Activated T-helper 1 cell treated with Interleukin-2 at 50 U/mL for 16 hours (primary cell): ENCODE data around the gene IGSF21.

Experiments
- DNase-seq: peaks from one replicate; pipeline ENCODE4 v3.0.0-alpha.2; 2020; ENCODE audit warnings: low read depth

Gene IGSF21

GRCh38 chr1:18262726-18263125, 155.1 kb downstream of the IGSF21 start:
- no peak for DNase-seq

GRCh38 chr1:18263547-18264120, 156.0 kb downstream of the IGSF21 start:
- DNase-seq: no peak

GRCh38 chr1:18264450-18265039, 156.9 kb downstream of the IGSF21 start:
- DNase-seq: no peak

- DNase-seq: no peak
Measured at GRCh38 chr1:18265641-18266040, 158.0 kb downstream of the IGSF21 start.

GRCh38 chr1:18266391-18266790, 158.8 kb downstream of the IGSF21 start:
- no peak for DNase-seq

GRCh38 chr1:18271336-18271735, 163.7 kb downstream of the IGSF21 start:
- no peak for DNase-seq

GRCh38 chr1:18278946-18279345, 171.3 kb downstream of the IGSF21 start:
- no peak for DNase-seq

GRCh38 chr1:18279351-18280074, 171.9 kb downstream of the IGSF21 start:
- no peak for DNase-seq

GRCh38 chr1:18280956-18281355, 173.4 kb downstream of the IGSF21 start:
- DNase-seq: no peak

GRCh38 chr1:18282851-18283600, 175.4 kb downstream of the IGSF21 start:
- DNase-seq: no peak

- no peak for DNase-seq
Measured at GRCh38 chr1:18283601-18284385, 176.2 kb downstream of the IGSF21 start.

GRCh38 chr1:18284805-18285537, 177.4 kb downstream of the IGSF21 start:
- no peak for DNase-seq

GRCh38 chr1:18285538-18285924, 177.9 kb downstream of the IGSF21 start:
- DNase-seq: no peak

GRCh38 chr1:18288722-18289121, 181.1 kb downstream of the IGSF21 start:
- no peak for DNase-seq

- no peak for DNase-seq
Measured at GRCh38 chr1:18289597-18289996, 182.0 kb downstream of the IGSF21 start.

GRCh38 chr1:18290740-18291412, 183.3 kb downstream of the IGSF21 start:
- DNase-seq: no peak

GRCh38 chr1:18292531-18292930, 184.9 kb downstream of the IGSF21 start:
- DNase-seq: no peak

GRCh38 chr1:18293291-18293690, 185.7 kb downstream of the IGSF21 start:
- no peak for DNase-seq

GRCh38 chr1:18294437-18295176, 187.0 kb downstream of the IGSF21 start:
- DNase-seq: no peak
